Stomach (tissue), 9 donors: ENCODE results near the gene MAP3K14. TPM values are rescaled to one million over a fixed set of nuclear protein-coding genes. Genes with fewer than 3 reads are reported as not detected.
A peak's percentile ranks its signal among the peaks of the same experiment; 100 is the strongest.

Source experiments
- DNase-seq, 2 donors: peaks; one replicate each; pipeline versions ENCODE4 v3.0.0 to v3.0.0-alpha.2; 2013 to 2019
- H3K27ac ChIP-seq, 5 donors: fragments of 200-600 bp in 4 of 5; sonication (generic) in 4 of 5; one replicate each; pipeline ENCODE4 v1.5.1; 2013 to 2019; ENCODE audit warnings: mild to moderate bottlenecking in 1 of 5, moderate library complexity in 1 of 5
- H3K27me3 ChIP-seq, 3 donors: fragments of 200-600 bp; sonication (generic); one replicate each; pipeline ENCODE4 v1.5.1; 2017 to 2019; ENCODE audit warnings: mixed run types in 1 of 3
- H3K36me3 ChIP-seq, 4 donors: fragments of 200-600 bp; sonication (generic); 1 replicate in 3 of 4; 2 replicates in 1 of 4; pipeline ENCODE4 v1.5.1; 2016 to 2019
- H3K4me1 ChIP-seq, 4 donors: fragments of 200-600 bp; sonication (generic); one replicate each; pipeline ENCODE4 v1.5.1; 2016 to 2019
- H3K4me3 ChIP-seq, 4 donors: fragments of 200-600 bp; sonication (generic) in 3 of 4; one replicate each; pipeline ENCODE4 v1.5.1; 2016 to 2019; ENCODE audit warnings: mild to moderate bottlenecking in 1 of 4
- H3K9me3 ChIP-seq, 4 donors: fragments of 200-600 bp; sonication (generic); one replicate each; pipeline ENCODE4 v1.5.1; 2016 to 2019
- CTCF ChIP-seq, 7 experiments: fragments of 450-650 bp in 4 of 7; fragments of 200-600 bp in 3 of 7; sonication (generic) in 3 of 7; IDR thresholded peaks; one replicate each; pipeline ENCODE4 v1.5.1; 2016 to 2019; ENCODE audit warnings: antibody characterized with exemption in 7 of 7, control low read depth in 2 of 7, mild to moderate bottlenecking in 1 of 7
- EP300 ChIP-seq: sonication (generic); formaldehyde crosslinking; IDR thresholded peaks from one replicate; pipeline ENCODE4 v1.6.1; 2017; ENCODE audit warnings: antibody characterized with exemption
- POLR2A ChIP-seq, 4 donors: fragments of 450-650 bp; IDR thresholded peaks; one replicate each; pipeline ENCODE4 v1.6.1; 2016; ENCODE audit warnings: antibody characterized with exemption in 4 of 4, control low read depth in 2 of 4, mild to moderate bottlenecking in 1 of 4, moderate library complexity in 1 of 4
- POLR2AphosphoS5 ChIP-seq, 3 donors: sonication (generic); formaldehyde crosslinking; IDR thresholded peaks; one replicate each; pipeline ENCODE4 v1.6.1; 2016; ENCODE audit warnings: antibody characterized with exemption in 3 of 3
- WGBS, 5 donors: extraction: QIAGEN DNeasy Blood & Tissue Kit in 3 of 5; methylation state at CpG; one replicate each; pipeline versions ENCODE4 v1.1.5 to v1.1.7; 2013 to 2018; 5-methylcytosine and 5-hydroxymethylcytosine counted together
- intact Hi-C: fragments of 100-400 bp; cut with DNase I; formaldehyde crosslinking; loops from one replicate; pipeline ENCODE4 v1.15.1; 2023; ENCODE audit warnings: low total_unique reads
- polyA plus RNA-seq, 3 donors: library from polyadenylated mRNA; stranded (reverse); fragments of 200-250 nt; gene quantifications; one replicate each; pipeline ENCODE4 v1.2.3, GENCODE V29; 2013
- total RNA-seq, 5 donors: library from RNA; depleted of rRNA; stranded (reverse); fragments of >200 nt; gene quantifications; one replicate each; pipeline versions ENCODE4 v1.1.0 to v1.2.3, GENCODE V29; 2014 to 2016
- donor health status: healthy with polysubstance abuse.
- donor health status: Bipolar disorder and iron deficiency.
- donor health status: healthy.

Gene MAP3K14
- total and polyA plus RNA-seq, 8 donors = 1.2 to 17.7 (median 8.1) TPM

- Histone ChIP-seq H3K9me3 (no peaks in the 10 kb centered on the region), H3K27me3 (no peaks in the 10 kb centered on the region), H3K36me3 (no peaks in the 10 kb centered on the region), H3K4me3 (no peak overlapping the region), H3K27ac (no peak overlapping the region), H3K4me1 (peaks cover 3 to 9% (median 6%) of the 10 kb centered on the region in 4 donors)
- TF ChIP-seq EP300 (no peak), POLR2A (IDR thresholded peaks at IDR 0.05) (no peak), CTCF (IDR thresholded peaks at IDR 0.05) (no peak), POLR2AphosphoS5 (IDR thresholded peaks at IDR 0.05) (no peak)
- 81 to 85% (median 82%) methylated on average over 4 of the region's 4 CpGs for WGBS, 5 donors
- intact Hi-C loops = loop anchor here (10.0 kb wide), 1 partner anchor 59 kb away; no protein-coding TSS in a partner anchor
- no peak for DNase-seq
These were observed 9.0 kb upstream of the MAP3K14 start for GRCh38 chr17:45325810-45326209.

GRCh38 chr17:45324336-45324735 is 7.5 kb upstream of the MAP3K14 start:
- H3K27me3 ChIP-seq = no peaks in the 10 kb centered on the region
- no peaks in the 10 kb centered on the region for H3K9me3 ChIP-seq
- intact Hi-C loops = loop anchor here (10.0 kb wide), 1 partner anchor 60 kb away; no protein-coding TSS in a partner anchor
- no peak overlapping the region for H3K4me3 ChIP-seq
- peaks cover 9 to 23% (median 14%) of the 10 kb centered on the region in 4 donors for H3K4me1 ChIP-seq
- 86 to 100% (median 96%) methylated on average over 1 of the region's 1 CpG for WGBS, 5 donors
- DNase-seq = no peak
- no peak overlapping the region for H3K27ac ChIP-seq
- TF ChIP-seq CTCF (IDR thresholded peaks at IDR 0.05) = no peak
- no peak for TF ChIP-seq POLR2A (IDR thresholded peaks at IDR 0.05)
- TF ChIP-seq EP300 = no peak
- TF ChIP-seq POLR2AphosphoS5 (IDR thresholded peaks at IDR 0.05) = no peak
- no peaks in the 10 kb centered on the region for H3K36me3 ChIP-seq

GRCh38 chr17:45322168-45322567 is 5.3 kb upstream of the MAP3K14 start:
- no peaks in the 10 kb centered on the region for H3K9me3 ChIP-seq
- intact Hi-C loops = loop anchor here (10.0 kb wide), 1 partner anchor 63 kb away; no protein-coding TSS in a partner anchor
- H3K27me3 ChIP-seq = no peaks in the 10 kb centered on the region
- TF ChIP-seq EP300 (no peak), POLR2AphosphoS5 (IDR thresholded peaks at IDR 0.05) (no peak), CTCF (IDR thresholded peaks at IDR 0.05) (no peak), POLR2A (IDR thresholded peaks at IDR 0.05) (no peak)
- no peaks in the 10 kb centered on the region for H3K36me3 ChIP-seq
- DNase-seq = no peak
- no peak overlapping the region for H3K27ac ChIP-seq
- WGBS, 5 donors = 91 to 98% (median 95%) methylated on average over 2 of the region's 2 CpGs
- H3K4me3 ChIP-seq = no peak overlapping the region
- H3K4me1 ChIP-seq = peaks cover 24 to 43% (median 33%) of the 10 kb centered on the region in 4 donors

GRCh38 chr17:45320931-45321461 is 4.2 kb upstream of the MAP3K14 start:
- DNase-seq = no peak
- intact Hi-C loops = loop anchor here (10.0 kb wide), 1 partner anchor 64 kb away; no protein-coding TSS in a partner anchor
- WGBS, 5 donors = 25 to 73% (median 43%) methylated on average over 1 of the region's 1 CpG
- Histone ChIP-seq H3K4me1 (peaks cover 24 to 44% (median 35%) of the 10 kb centered on the region in 4 donors), H3K36me3 (no peaks in the 10 kb centered on the region), H3K4me3 (no peak overlapping the region), H3K9me3 (no peaks in the 10 kb centered on the region), H3K27ac (peak overlapping the region in 3 of 5 donors; percentile 44 to 53 (median 51)), H3K27me3 (no peaks in the 10 kb centered on the region)
- TF ChIP-seq POLR2AphosphoS5 (IDR thresholded peaks at IDR 0.05) = no peak
- no peak for TF ChIP-seq POLR2A (IDR thresholded peaks at IDR 0.05)
- TF ChIP-seq CTCF (IDR thresholded peaks at IDR 0.05) = no peak
- TF ChIP-seq EP300 = no peak
